Activated T-cell treated with anti-CD3 and anti-CD28 coated beads, Interleukin-2, amount 50 U/mL, for 72 hours (primary cell): ENCODE data around the gene ARSD. TPM values are rescaled to one million over a fixed set of nuclear protein-coding genes. Genes with fewer than 3 reads are reported as not detected.
A peak's percentile ranks its signal among the peaks of the same experiment; 100 is the strongest.
"Not testable (repeated sequence)": the region's sequence is repeated elsewhere in the genome, so short reads cannot be mapped to it uniquely, and the experiment has no call there.

Source experiments
- ATAC-seq, 2 donors: fragments of 150-1000 bp; cut with Tn5 transposase; replicated peaks in 1 of 2; 2 replicates each; pipeline ENCODE4 v1.10.0; 2021; ENCODE audit warnings: moderate library complexity in 2 of 2, mild to moderate bottlenecking in 1 of 2
- DNase-seq, 2 donors: peaks; one replicate each; pipeline ENCODE4 v3.0.0; 2021 to 2022; ENCODE audit warnings: mixed read lengths in 1 of 2
- H3K27ac Mint-ChIP-seq: one replicate; pipeline ENCODE4 v1.8.0; 2022; ENCODE audit warnings: mild to moderate bottlenecking, moderate library complexity, mixed read lengths
- H3K27me3 Mint-ChIP-seq: one replicate; pipeline ENCODE4 v1.8.0; 2022; ENCODE audit warnings: low read depth, mixed read lengths
- H3K36me3 Mint-ChIP-seq, 2 donors: one replicate each; pipeline ENCODE4 v1.8.0; 2022; ENCODE audit warnings: mixed read lengths in 2 of 2, mild to moderate bottlenecking in 1 of 2; ENCODE audit not compliant: insufficient read depth in 2 of 2
- H3K4me1 Mint-ChIP-seq: one replicate; pipeline ENCODE4 v1.8.0; 2022; ENCODE audit warnings: low read depth, mixed read lengths
- H3K4me3 Mint-ChIP-seq, 2 donors: one replicate each; pipeline ENCODE4 v1.8.0; 2022; ENCODE audit warnings: mild to moderate bottlenecking in 2 of 2, mixed read lengths in 2 of 2, moderate library complexity in 2 of 2
- H3K9me3 Mint-ChIP-seq, 2 donors: one replicate each; pipeline ENCODE4 v1.8.0; 2022; ENCODE audit warnings: mixed read lengths in 2 of 2
- total RNA-seq, 2 donors: library from RNA; stranded (reverse); gene quantifications; one replicate each; pipeline ENCODE4 v1.2.3, GENCODE V29; 2022

Gene ARSD
- total RNA-seq, 2 donors from 2014 or later: 1.5 to 2.4 TPM

GRCh38 chrX:2926255-2926654 lies 2.9 kb downstream of the ARSD start:
- not testable (repeated sequence) for H3K4me1 Mint-ChIP-seq, H3K27me3 Mint-ChIP-seq, ATAC-seq, H3K4me3 Mint-ChIP-seq, H3K27ac Mint-ChIP-seq, H3K9me3 Mint-ChIP-seq, H3K36me3 Mint-ChIP-seq, DNase-seq

- no peak overlapping the region for H3K27ac Mint-ChIP-seq
- no peaks in the 10 kb centered on the region for H3K36me3 Mint-ChIP-seq
- H3K4me3 Mint-ChIP-seq: no peak overlapping the region
- no peaks in the 10 kb centered on the region for H3K27me3 Mint-ChIP-seq
- H3K9me3 Mint-ChIP-seq: no peaks in the 10 kb centered on the region
- DNase-seq: no peak
- no peaks in the 10 kb centered on the region for H3K4me1 Mint-ChIP-seq
- ATAC-seq: no peak
Measured at GRCh38 chrX:2924151-2924550, 5.0 kb downstream of the ARSD start.

GRCh38 chrX:2921750-2922149 lies 7.4 kb downstream of the ARSD start:
- no peak for ATAC-seq
- Mint-ChIP-seq H3K4me3 (no peak overlapping the region), H3K27ac (no peak overlapping the region), H3K27me3 (no peaks in the 10 kb centered on the region), H3K9me3 (no peaks in the 10 kb centered on the region), H3K36me3 (no peaks in the 10 kb centered on the region), H3K4me1 (no peaks in the 10 kb centered on the region)
- DNase-seq: no peak

- no peak overlapping the region for H3K27ac Mint-ChIP-seq
- ATAC-seq (no peak), DNase-seq (no peak)
- H3K27me3 Mint-ChIP-seq: no peaks in the 10 kb centered on the region
- H3K36me3 Mint-ChIP-seq: no peaks in the 10 kb centered on the region
- H3K4me1 Mint-ChIP-seq: no peaks in the 10 kb centered on the region
- H3K4me3 Mint-ChIP-seq: no peak overlapping the region
- no peaks in the 10 kb centered on the region for H3K9me3 Mint-ChIP-seq
Measured at GRCh38 chrX:2921193-2921592, 7.9 kb downstream of the ARSD start.

GRCh38 chrX:2917767-2918166 lies 11.4 kb downstream of the ARSD start:
- no peak overlapping the region for H3K4me3 Mint-ChIP-seq
- H3K4me1 Mint-ChIP-seq: no peaks in the 10 kb centered on the region
- H3K27me3 Mint-ChIP-seq: no peaks in the 10 kb centered on the region
- H3K36me3 Mint-ChIP-seq: no peaks in the 10 kb centered on the region
- no peaks in the 10 kb centered on the region for H3K9me3 Mint-ChIP-seq
- H3K27ac Mint-ChIP-seq: no peak overlapping the region
- DNase-seq (no peak), ATAC-seq (no peak)

GRCh38 chrX:2913118-2913517 lies 16.0 kb downstream of the ARSD start:
- Mint-ChIP-seq H3K27ac (no peak overlapping the region), H3K4me3 (no peak overlapping the region), H3K27me3 (no peaks in the 10 kb centered on the region), H3K4me1 (no peaks in the 10 kb centered on the region), H3K36me3 (no peaks in the 10 kb centered on the region), H3K9me3 (peaks cover 0 to 3% of the 10 kb centered on the region in 2 donors)
- ATAC-seq (no peak), DNase-seq (no peak)

- ATAC-seq (no peak), DNase-seq (no peak)
- Mint-ChIP-seq H3K27me3 (peaks cover 2% of the 10 kb centered on the region), H3K4me1 (no peaks in the 10 kb centered on the region), H3K27ac (no peak overlapping the region), H3K4me3 (no peak overlapping the region), H3K36me3 (peaks cover 2 to 3% of the 10 kb centered on the region in 2 donors), H3K9me3 (peaks cover 0 to 7% of the 10 kb centered on the region in 2 donors)
Measured at GRCh38 chrX:2910109-2910508, 19.0 kb downstream of the ARSD start.

GRCh38 chrX:2908125-2908685 lies 20.9 kb downstream of the ARSD start:
- no peak for ATAC-seq
- no peaks in the 10 kb centered on the region for H3K4me1 Mint-ChIP-seq
- peak overlapping the region; percentile 78 for H3K27ac Mint-ChIP-seq
- peaks cover 2 to 3% of the 10 kb centered on the region in 2 donors for H3K36me3 Mint-ChIP-seq
- peaks cover 0 to 7% of the 10 kb centered on the region in 2 donors for H3K9me3 Mint-ChIP-seq
- peaks cover 8% of the 10 kb centered on the region for H3K27me3 Mint-ChIP-seq
- H3K4me3 Mint-ChIP-seq: no peak overlapping the region
- no peak for DNase-seq

- Mint-ChIP-seq H3K9me3 (peaks cover 4 to 10% of the 10 kb centered on the region in 2 donors), H3K36me3 (peaks cover 2 to 5% of the 10 kb centered on the region in 2 donors), H3K4me1 (no peaks in the 10 kb centered on the region), H3K27ac (no peak overlapping the region), H3K4me3 (no peak overlapping the region), H3K27me3 (peaks cover 8% of the 10 kb centered on the region)
- no peak for DNase-seq
- no peak for ATAC-seq
Measured at GRCh38 chrX:2907295-2907694, 21.8 kb downstream of the ARSD start.

GRCh38 chrX:2903366-2903765 lies 25.8 kb downstream of the ARSD start:
- H3K27me3 Mint-ChIP-seq: peaks cover 8% of the 10 kb centered on the region
- no peak overlapping the region for H3K27ac Mint-ChIP-seq
- H3K4me1 Mint-ChIP-seq: peaks cover 2% of the 10 kb centered on the region
- peaks cover 2 to 5% of the 10 kb centered on the region in 2 donors for H3K36me3 Mint-ChIP-seq
- H3K9me3 Mint-ChIP-seq: peaks cover 4 to 9% of the 10 kb centered on the region in 2 donors
- ATAC-seq (no peak), DNase-seq (no peak)
- H3K4me3 Mint-ChIP-seq: no peak overlapping the region

- Mint-ChIP-seq H3K27ac (no peak overlapping the region), H3K27me3 (peaks cover 8% of the 10 kb centered on the region), H3K9me3 (peaks cover 4% of the 10 kb centered on the region in 2 donors), H3K4me3 (no peak overlapping the region), H3K36me3 (peaks cover under 1 to 5% of the 10 kb centered on the region in 2 donors), H3K4me1 (peaks cover 7% of the 10 kb centered on the region)
- ATAC-seq (no peak), DNase-seq (no peak)
Measured at GRCh38 chrX:2902841-2903240, 26.3 kb downstream of the ARSD start.

- no peak overlapping the region for H3K4me3 Mint-ChIP-seq
- peaks cover 14% of the 10 kb centered on the region for H3K27me3 Mint-ChIP-seq
- H3K27ac Mint-ChIP-seq: no peak overlapping the region
- H3K9me3 Mint-ChIP-seq: peaks cover 4% of the 10 kb centered on the region in 2 donors
- no peak for DNase-seq
- peaks cover 14% of the 10 kb centered on the region for H3K4me1 Mint-ChIP-seq
- no peak for ATAC-seq
- H3K36me3 Mint-ChIP-seq: peaks cover 0 to 5% of the 10 kb centered on the region in 2 donors
Measured at GRCh38 chrX:2901367-2902036, 27.6 kb downstream of the ARSD start.

- H3K9me3 Mint-ChIP-seq: peaks cover 4% of the 10 kb centered on the region in 2 donors
- H3K36me3 Mint-ChIP-seq: peaks cover 0 to 2% of the 10 kb centered on the region in 2 donors
- H3K27me3 Mint-ChIP-seq: peaks cover 6% of the 10 kb centered on the region
- DNase-seq (no peak), ATAC-seq (no peak)
- no peak overlapping the region for H3K4me3 Mint-ChIP-seq
- no peak overlapping the region for H3K27ac Mint-ChIP-seq
- peaks cover 14% of the 10 kb centered on the region for H3K4me1 Mint-ChIP-seq
Measured at GRCh38 chrX:2898846-2899512, 30.2 kb downstream of the ARSD start.
